Measurements from ENCODE around the gene NANS. TPM values are rescaled to one million over a fixed set of nuclear protein-coding genes. Genes with fewer than 3 reads are reported as not detected.

NANS gene
- polyA plus RNA-seq, 3 donors: 41.3 to 109 (median 95.9) TPM

DNA sequence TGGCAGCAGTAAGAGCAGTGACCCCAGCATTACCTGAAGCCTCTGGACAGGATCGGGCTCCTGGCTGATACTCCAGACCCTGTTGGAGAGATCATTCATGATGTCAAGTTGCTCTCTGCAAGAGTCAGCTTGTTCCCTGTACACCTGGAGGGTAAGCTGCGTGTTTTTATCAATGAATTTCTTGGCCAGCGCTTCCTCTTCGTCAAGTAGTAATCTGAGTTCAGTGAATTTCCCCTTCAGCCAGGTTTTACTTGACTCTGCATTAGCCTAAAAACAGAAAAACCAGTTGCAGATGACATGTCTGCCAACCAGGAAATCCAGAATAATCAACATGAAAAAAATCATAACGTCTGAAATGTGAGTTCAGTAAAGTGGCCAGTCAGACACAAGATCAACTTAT lies 43.4 kb downstream of the NANS start:
- intact Hi-C loops (cut with micrococcal nuclease): no loop called here
- peak overlapping the region in 2 of 7 donors; percentile 17 to 69 for H3K27ac Mint-ChIP-seq
- H3K27me3 ChIP-seq (ENCODE audit: control insufficient read depth in 2 of 2, insufficient read depth in 2 of 2, low read length in 2 of 2): no peaks in the 10 kb centered on the region

DNA sequence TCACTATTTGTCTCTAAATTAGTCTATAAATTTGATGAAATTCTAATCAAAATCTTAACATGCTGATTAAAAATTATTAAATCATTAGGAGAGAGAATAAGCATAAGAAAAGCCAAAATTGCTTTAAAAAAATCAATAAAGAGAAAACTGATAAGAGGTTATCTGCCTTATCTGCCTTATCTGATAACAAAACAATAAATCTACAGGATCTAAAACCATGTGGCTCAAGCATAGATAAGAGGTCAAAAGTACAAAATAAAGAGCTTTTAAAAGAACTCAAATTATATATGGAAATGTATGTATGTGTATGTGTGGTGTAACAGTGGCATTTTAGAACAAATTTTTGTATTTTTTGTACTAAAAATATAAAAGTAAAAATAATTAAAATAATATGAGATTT lies 43.9 kb downstream of the NANS start:
- no peak overlapping the region for H3K4me3 ChIP-seq (replicated peaks in 1 of 3; ENCODE audit: low read depth in 2 of 3, low read length in 3 of 3)
- intact Hi-C loops (cut with micrococcal nuclease): no loop called here
- no peak for DNase-seq
- no peaks in the 10 kb centered on the region for H3K27me3 ChIP-seq (ENCODE audit: control insufficient read depth in 2 of 2, insufficient read depth in 2 of 2, low read length in 2 of 2)
- Mint-ChIP-seq H3K4me3 (no peak overlapping the region), H3K4me1 (peaks cover 34% of the 10 kb centered on the region), H3K36me3 (peaks cover 56 to 81% of the 10 kb centered on the region in 2 donors), H3K27me3 (ENCODE audit: low read depth in 3 of 3) (no peaks in the 10 kb centered on the region), H3K27ac (no peak overlapping the region), H3K9me3 (peaks cover 0 to 2% (median 0%) of the 10 kb centered on the region in 7 donors)
- peak overlapping the region in 1 of 2 donors; percentile 38 for H3K27ac ChIP-seq (ENCODE audit: low read depth in 1 of 2, low read length in 2 of 2)
- H3K79me2 ChIP-seq (ENCODE audit: insufficient read depth, low read length): peaks cover 65% of the 10 kb centered on the region
- TF ChIP-seq, protein P1, sequence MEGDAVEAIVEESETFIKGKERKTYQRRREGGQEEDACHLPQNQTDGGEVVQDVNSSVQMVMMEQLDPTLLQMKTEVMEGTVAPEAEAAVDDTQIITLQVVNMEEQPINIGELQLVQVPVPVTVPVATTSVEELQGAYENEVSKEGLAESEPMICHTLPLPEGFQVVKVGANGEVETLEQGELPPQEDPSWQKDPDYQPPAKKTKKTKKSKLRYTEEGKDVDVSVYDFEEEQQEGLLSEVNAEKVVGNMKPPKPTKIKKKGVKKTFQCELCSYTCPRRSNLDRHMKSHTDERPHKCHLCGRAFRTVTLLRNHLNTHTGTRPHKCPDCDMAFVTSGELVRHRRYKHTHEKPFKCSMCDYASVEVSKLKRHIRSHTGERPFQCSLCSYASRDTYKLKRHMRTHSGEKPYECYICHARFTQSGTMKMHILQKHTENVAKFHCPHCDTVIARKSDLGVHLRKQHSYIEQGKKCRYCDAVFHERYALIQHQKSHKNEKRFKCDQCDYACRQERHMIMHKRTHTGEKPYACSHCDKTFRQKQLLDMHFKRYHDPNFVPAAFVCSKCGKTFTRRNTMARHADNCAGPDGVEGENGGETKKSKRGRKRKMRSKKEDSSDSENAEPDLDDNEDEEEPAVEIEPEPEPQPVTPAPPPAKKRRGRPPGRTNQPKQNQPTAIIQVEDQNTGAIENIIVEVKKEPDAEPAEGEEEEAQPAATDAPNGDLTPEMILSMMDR (IDR thresholded peaks at IDR 0.05): no peak
- H3K9me3 ChIP-seq (replicated peaks in 1 of 2; ENCODE audit: control insufficient read depth in 1 of 2, insufficient read depth in 1 of 2, low read length in 2 of 2): no peaks in the 10 kb centered on the region
- H3K9ac ChIP-seq (ENCODE audit: insufficient read depth, low read length, poor library complexity, severe bottlenecking): no peak overlapping the region
- peaks cover 33 to 37% of the 10 kb centered on the region in 2 donors for H3K4me1 ChIP-seq (ENCODE audit: control insufficient read depth in 1 of 2, insufficient read depth in 2 of 2, low read length in 2 of 2)
- H3K4me2 ChIP-seq (replicated peaks; ENCODE audit: extremely low read depth, low read length, poor library complexity, severe bottlenecking): no peak overlapping the region
- peaks cover 10% of the 10 kb centered on the region for H4K20me1 ChIP-seq (ENCODE audit: insufficient read depth, low read length)
- no peak overlapping the region for H2AFZ ChIP-seq (ENCODE audit: insufficient read depth, low read depth, low read length, poor library complexity, severe bottlenecking)
- peaks cover 47 to 57% of the 10 kb centered on the region in 2 donors for H3K36me3 ChIP-seq (replicated peaks in 1 of 2; ENCODE audit: control insufficient read depth in 1 of 2, insufficient read depth in 2 of 2, low read length in 2 of 2)

More for the DNA sequence above, 43.4 kb downstream of the NANS start:
- Histone ChIP-seq H3K27ac (ENCODE audit: low read depth in 1 of 2, low read length in 2 of 2) (peak overlapping the region in 1 of 2 donors; percentile 38), H3K79me2 (ENCODE audit: insufficient read depth, low read length) (peaks cover 63% of the 10 kb centered on the region), H3K9me3 (replicated peaks in 1 of 2; ENCODE audit: control insufficient read depth in 1 of 2, insufficient read depth in 1 of 2, low read length in 2 of 2) (no peaks in the 10 kb centered on the region), H3K36me3 (replicated peaks in 1 of 2; ENCODE audit: control insufficient read depth in 1 of 2, insufficient read depth in 2 of 2, low read length in 2 of 2) (peaks cover 49 to 57% of the 10 kb centered on the region in 2 donors), H4K20me1 (ENCODE audit: insufficient read depth, low read length) (peaks cover 12% of the 10 kb centered on the region), H3K9ac (ENCODE audit: insufficient read depth, low read length, poor library complexity, severe bottlenecking) (no peak overlapping the region), H3K4me2 (replicated peaks; ENCODE audit: extremely low read depth, low read length, poor library complexity, severe bottlenecking) (no peak overlapping the region), H3K4me3 (replicated peaks in 1 of 3; ENCODE audit: low read depth in 2 of 3, low read length in 3 of 3) (no peak overlapping the region), H3K4me1 (ENCODE audit: control insufficient read depth in 1 of 2, insufficient read depth in 2 of 2, low read length in 2 of 2) (peaks cover 30 to 34% of the 10 kb centered on the region in 2 donors), H2AFZ (ENCODE audit: insufficient read depth, low read depth, low read length, poor library complexity, severe bottlenecking) (no peak overlapping the region)
- H3K9me3 Mint-ChIP-seq: peaks cover 0 to 2% (median 0%) of the 10 kb centered on the region in 7 donors
- peaks cover 29% of the 10 kb centered on the region for H3K4me1 Mint-ChIP-seq
- H3K36me3 Mint-ChIP-seq: peaks cover 58 to 81% of the 10 kb centered on the region in 2 donors
- TF ChIP-seq, protein P1 (IDR thresholded peaks at IDR 0.05): no peak
- no peak for DNase-seq
- H3K4me3 Mint-ChIP-seq: no peak overlapping the region
- H3K27me3 Mint-ChIP-seq (ENCODE audit: low read depth in 3 of 3): no peaks in the 10 kb centered on the region
- WGBS (ENCODE audit: insufficient coverage): 61% methylated on average over 4 of the region's 5 CpGs

Measured in CD14-positive monocyte (primary cell).